Liver (tissue), 9 donors: Measurements from ENCODE around the gene SOX15. TPM values are rescaled to one million over a fixed set of nuclear protein-coding genes. Genes with fewer than 3 reads are reported as not detected.

Experiments
- DNase-seq: peaks from one replicate; pipeline ENCODE4 v3.0.0-alpha.2; 2017; ENCODE audit warnings: low spot score
- H3K27ac ChIP-seq, 2 donors: one replicate each; pipeline ENCODE4 v1.7.0; 2013; ENCODE audit warnings: inconsistent platforms in 2 of 2, low read length in 2 of 2, control low read depth in 1 of 2, low read depth in 1 of 2, mild to moderate bottlenecking in 1 of 2
- H3K27me3 ChIP-seq, 4 donors: one replicate each; pipeline versions ENCODE4 v1.6.1 to v1.7.0; 2013; ENCODE audit warnings: low read length in 3 of 4, inconsistent platforms in 1 of 4, mild to moderate bottlenecking in 1 of 4, moderate library complexity in 1 of 4; ENCODE audit not compliant: control insufficient read depth in 4 of 4, insufficient read depth in 4 of 4
- H3K36me3 ChIP-seq, 4 donors: one replicate each; pipeline versions ENCODE4 v1.6.1 to v1.7.0; 2013; ENCODE audit warnings: low read length in 3 of 4, mild to moderate bottlenecking in 3 of 4, low read depth in 1 of 4, moderate library complexity in 1 of 4; ENCODE audit not compliant: control insufficient read depth in 4 of 4, insufficient read depth in 3 of 4
- H3K4me1 ChIP-seq, 4 donors: one replicate each; pipeline versions ENCODE4 v1.6.1 to v1.7.0; 2013; ENCODE audit warnings: low read length in 3 of 4, mild to moderate bottlenecking in 3 of 4, moderate library complexity in 1 of 4; ENCODE audit not compliant: control insufficient read depth in 4 of 4, insufficient read depth in 4 of 4
- H3K4me3 ChIP-seq, 3 donors: one replicate each; pipeline versions ENCODE4 v1.6.1 to v1.7.0; 2013; ENCODE audit warnings: low read length in 3 of 3, control low read depth in 1 of 3, low read depth in 1 of 3, mild to moderate bottlenecking in 1 of 3
- H3K9ac ChIP-seq, 2 donors: one replicate each; pipeline ENCODE4 v1.7.0; 2013; ENCODE audit warnings: low read length in 2 of 2, mild to moderate bottlenecking in 2 of 2, moderate library complexity in 2 of 2, control low read depth in 1 of 2, low read depth in 1 of 2
- H3K9me3 ChIP-seq, 4 donors: one replicate each; pipeline versions ENCODE4 v1.6.1 to v1.7.0; 2013; ENCODE audit warnings: low read length in 3 of 4; ENCODE audit not compliant: control insufficient read depth in 4 of 4
- CTCF ChIP-seq: fragments of 150-350 bp; IDR thresholded peaks from 2 replicates; pipeline ENCODE4 v1.5.1; 2017; ENCODE audit warnings: improper control_type of control experiment, low read depth, low read length; ENCODE audit not compliant: missing input control
- EGR1 ChIP-seq, 2 donors: IDR thresholded peaks; 2 replicates each; pipeline ENCODE4 v1.6.1; 2016 to 2018; ENCODE audit warnings: antibody characterized with exemption in 2 of 2, low read depth in 2 of 2
- FOXA1 ChIP-seq: IDR thresholded peaks from 2 replicates; pipeline ENCODE4 v1.6.1; 2016; ENCODE audit warnings: antibody characterized with exemption
- FOXA2 ChIP-seq: IDR thresholded peaks from 2 replicates; pipeline ENCODE4 v1.6.1; 2016; ENCODE audit warnings: antibody characterized with exemption
- GABPA ChIP-seq, 2 donors: IDR thresholded peaks in 1 of 2; conservative IDR thresholded peaks in 1 of 2; 2 replicates each; pipeline ENCODE4 v1.6.1; 2016; ENCODE audit warnings: antibody characterized with exemption in 2 of 2, mild to moderate bottlenecking in 1 of 2, moderate library complexity in 1 of 2
- HNF4A ChIP-seq, 2 donors: conservative IDR thresholded peaks; 2 replicates each; pipeline ENCODE4 v1.6.1; 2016; ENCODE audit warnings: antibody characterized with exemption in 2 of 2, mild to moderate bottlenecking in 2 of 2
- HNF4G ChIP-seq: IDR thresholded peaks from 2 replicates; pipeline ENCODE4 v1.6.1; 2016; ENCODE audit warnings: antibody characterized with exemption
- JUND ChIP-seq, 2 donors: IDR thresholded peaks; 2 replicates each; pipeline ENCODE4 v1.6.1; 2016; ENCODE audit warnings: antibody characterized with exemption in 2 of 2
- NR2F2 ChIP-seq: IDR thresholded peaks from 2 replicates; pipeline ENCODE4 v1.6.1; 2016; ENCODE audit warnings: antibody characterized with exemption
- RAD21 ChIP-seq, 2 donors: IDR thresholded peaks; 2 replicates each; pipeline ENCODE4 v1.6.1; 2016; ENCODE audit warnings: antibody characterized with exemption in 2 of 2, mild to moderate bottlenecking in 2 of 2
- RXRA ChIP-seq, 2 donors: IDR thresholded peaks; 2 replicates each; pipeline ENCODE4 v1.6.1; 2017 to 2018; ENCODE audit warnings: antibody characterized with exemption in 2 of 2, mild to moderate bottlenecking in 1 of 2
- SP1 ChIP-seq: IDR thresholded peaks from 2 replicates; pipeline ENCODE4 v1.6.1; 2018; ENCODE audit warnings: antibody characterized with exemption, mild to moderate bottlenecking
- TAF1 ChIP-seq: conservative IDR thresholded peaks from 2 replicates; pipeline ENCODE4 v1.6.1; 2016; ENCODE audit warnings: antibody characterized with exemption, mild to moderate bottlenecking
- YY1 ChIP-seq: IDR thresholded peaks from 2 replicates; pipeline ENCODE4 v1.6.1; 2016; ENCODE audit warnings: antibody characterized with exemption, mild to moderate bottlenecking
- ZBTB33 ChIP-seq: IDR thresholded peaks from 2 replicates; pipeline ENCODE4 v1.6.1; 2016; ENCODE audit warnings: antibody characterized with exemption
- WGBS: extraction: QIAGEN DNeasy Blood & Tissue Kit; methylation state at CpG from one replicate; pipeline ENCODE4 v1.1.7; 2013; 5-methylcytosine and 5-hydroxymethylcytosine counted together
- polyA plus RNA-seq, 2 donors: library from polyadenylated mRNA; stranded (reverse) in 1 of 2; unstranded in 1 of 2; fragments of 200-250 nt in 1 of 2; fragments of >200 nt in 1 of 2; fragmentation: Nextera tagmentation in 1 of 2; extraction: Ambion mirVana in 1 of 2; gene quantifications; one replicate each; pipeline versions ENCODE4 v1.2.1 to v1.2.3, GENCODE V29; 2013 to 2015
- total RNA-seq, 2 donors: library from RNA; depleted of rRNA; stranded (reverse); fragments of >200 nt; gene quantifications; one replicate each; pipeline ENCODE4 v1.2.3, GENCODE V29; 2014
- TF ChIP-seq, protein P1 (sequence below): IDR thresholded peaks from 2 replicates; pipeline ENCODE4 v1.6.1; 2016; ENCODE audit warnings: antibody characterized with exemption
- TF ChIP-seq, protein P2 (sequence below): IDR thresholded peaks from 2 replicates; pipeline ENCODE4 v1.6.1; 2016; ENCODE audit warnings: antibody characterized with exemption
- TF ChIP-seq, protein P3 (sequence below): IDR thresholded peaks from 2 replicates; pipeline ENCODE4 v1.6.1; 2016; ENCODE audit warnings: antibody characterized with exemption, mild to moderate bottlenecking
- donor health status: healthy.
- donor health status: healthy.
- donor health status: healthy.
- donor health status: healthy.
- donor health status: healthy.

Gene SOX15
- total and polyA plus RNA-seq, 4 donors: 0.06 to 0.33 (median 0.17) TPM; not detected in 1

- TF ChIP-seq NR2F2: no peak
These were observed 24.0 kb upstream of the SOX15 start (continued) for GRCh38 chr17:7613769-7614424.

DNA sequence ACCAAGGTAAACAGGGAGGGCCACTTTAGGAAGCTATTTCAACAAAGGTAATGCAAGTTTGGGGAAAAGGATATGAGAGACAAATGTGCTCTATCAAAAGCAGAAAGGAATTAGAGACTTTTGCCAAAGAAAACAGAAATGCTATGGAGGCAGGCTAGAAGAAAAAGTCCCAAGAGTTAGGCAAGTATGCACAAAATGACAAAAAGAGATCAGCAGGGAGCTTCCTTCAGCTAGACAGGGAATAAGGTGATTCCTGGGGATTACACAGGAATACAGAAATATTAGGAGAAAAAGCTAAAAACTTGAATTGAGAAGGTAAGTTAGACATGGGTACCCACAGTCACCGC, 22.4 kb upstream of the SOX15 start:
- H3K9ac ChIP-seq: no peak overlapping the region
- DNase-seq: no peak
- peak overlapping the region in 1 of 2 donors; percentile 22 for H3K27ac ChIP-seq
- WGBS: 93% methylated on average over 1 of the region's 1 CpG
- H3K9me3 ChIP-seq: no peaks in the 10 kb centered on the region
- no peaks in the 10 kb centered on the region for H3K27me3 ChIP-seq
- H3K4me1 ChIP-seq: peaks cover 4 to 40% (median 29%) of the 10 kb centered on the region in 4 donors
- H3K4me3 ChIP-seq: peak overlapping the region in 1 of 3 donors; percentile 4
- TF ChIP-seq, protein P1, sequence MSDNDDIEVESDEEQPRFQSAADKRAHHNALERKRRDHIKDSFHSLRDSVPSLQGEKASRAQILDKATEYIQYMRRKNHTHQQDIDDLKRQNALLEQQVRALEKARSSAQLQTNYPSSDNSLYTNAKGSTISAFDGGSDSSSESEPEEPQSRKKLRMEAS: no peak
- TF ChIP-seq GABPA (IDR thresholded peaks at IDR 0.05 in 1 of 2, conservative IDR thresholded peaks at IDR 0.05 in 1 of 2) (no peak), RXRA (IDR thresholded peaks at IDR 0.05) (no peak), HNF4A (conservative IDR thresholded peaks at IDR 0.05) (no peak)
- H3K36me3 ChIP-seq: no peaks in the 10 kb centered on the region

DNA sequence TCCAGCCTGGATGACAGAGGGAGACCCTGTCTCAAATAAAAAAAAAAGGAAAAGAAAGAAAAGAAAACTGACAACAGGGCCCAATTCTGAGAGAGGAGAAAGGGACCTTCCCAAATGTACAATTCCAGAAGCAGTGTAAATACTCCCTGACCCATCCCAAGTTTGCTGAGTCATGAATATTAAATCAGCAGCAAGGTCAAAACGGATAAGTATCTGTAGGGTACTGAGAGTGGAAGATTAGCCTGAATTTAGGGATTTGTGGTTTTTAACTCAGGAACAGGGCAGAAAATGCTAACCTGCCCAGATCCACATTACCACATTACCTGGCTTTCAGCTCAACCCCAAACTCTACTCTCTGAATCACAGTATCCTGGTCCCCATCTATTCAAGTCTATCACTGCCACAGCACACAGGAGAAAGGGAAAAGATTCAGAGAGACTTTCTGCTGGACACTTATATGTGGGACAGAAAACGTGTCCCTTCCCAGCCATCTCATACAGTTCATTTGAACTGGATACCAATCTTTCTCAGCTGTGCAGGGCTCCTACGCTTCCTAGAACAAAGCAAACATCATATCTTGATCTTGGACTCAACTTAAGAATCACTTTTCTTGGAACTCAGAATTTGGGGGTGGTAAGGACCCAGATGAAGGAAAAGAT, 21.9 kb upstream of the SOX15 start:
- no peaks in the 10 kb centered on the region for H3K27me3 ChIP-seq
- TF ChIP-seq ZBTB33: no peak
- TF ChIP-seq RAD21 (IDR thresholded peaks at IDR 0.05): no peak
- no peak for TF ChIP-seq FOXA1
- no peak for TF ChIP-seq SP1
- no peak for TF ChIP-seq FOXA2
- TF ChIP-seq, protein P1: no peak
- no peak for TF ChIP-seq EGR1 (IDR thresholded peaks at IDR 0.05; ENCODE audit: low read depth in 2 of 2)
- no peak for TF ChIP-seq JUND (IDR thresholded peaks at IDR 0.05)
- TF ChIP-seq TAF1: no peak
- no peak for TF ChIP-seq GABPA (IDR thresholded peaks at IDR 0.05 in 1 of 2, conservative IDR thresholded peaks at IDR 0.05 in 1 of 2)
- no peak for TF ChIP-seq RXRA (IDR thresholded peaks at IDR 0.05)
- TF ChIP-seq YY1: no peak
- TF ChIP-seq, protein P2, sequence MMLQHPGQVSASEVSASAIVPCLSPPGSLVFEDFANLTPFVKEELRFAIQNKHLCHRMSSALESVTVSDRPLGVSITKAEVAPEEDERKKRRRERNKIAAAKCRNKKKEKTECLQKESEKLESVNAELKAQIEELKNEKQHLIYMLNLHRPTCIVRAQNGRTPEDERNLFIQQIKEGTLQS: no peak
- TF ChIP-seq, protein P3, sequence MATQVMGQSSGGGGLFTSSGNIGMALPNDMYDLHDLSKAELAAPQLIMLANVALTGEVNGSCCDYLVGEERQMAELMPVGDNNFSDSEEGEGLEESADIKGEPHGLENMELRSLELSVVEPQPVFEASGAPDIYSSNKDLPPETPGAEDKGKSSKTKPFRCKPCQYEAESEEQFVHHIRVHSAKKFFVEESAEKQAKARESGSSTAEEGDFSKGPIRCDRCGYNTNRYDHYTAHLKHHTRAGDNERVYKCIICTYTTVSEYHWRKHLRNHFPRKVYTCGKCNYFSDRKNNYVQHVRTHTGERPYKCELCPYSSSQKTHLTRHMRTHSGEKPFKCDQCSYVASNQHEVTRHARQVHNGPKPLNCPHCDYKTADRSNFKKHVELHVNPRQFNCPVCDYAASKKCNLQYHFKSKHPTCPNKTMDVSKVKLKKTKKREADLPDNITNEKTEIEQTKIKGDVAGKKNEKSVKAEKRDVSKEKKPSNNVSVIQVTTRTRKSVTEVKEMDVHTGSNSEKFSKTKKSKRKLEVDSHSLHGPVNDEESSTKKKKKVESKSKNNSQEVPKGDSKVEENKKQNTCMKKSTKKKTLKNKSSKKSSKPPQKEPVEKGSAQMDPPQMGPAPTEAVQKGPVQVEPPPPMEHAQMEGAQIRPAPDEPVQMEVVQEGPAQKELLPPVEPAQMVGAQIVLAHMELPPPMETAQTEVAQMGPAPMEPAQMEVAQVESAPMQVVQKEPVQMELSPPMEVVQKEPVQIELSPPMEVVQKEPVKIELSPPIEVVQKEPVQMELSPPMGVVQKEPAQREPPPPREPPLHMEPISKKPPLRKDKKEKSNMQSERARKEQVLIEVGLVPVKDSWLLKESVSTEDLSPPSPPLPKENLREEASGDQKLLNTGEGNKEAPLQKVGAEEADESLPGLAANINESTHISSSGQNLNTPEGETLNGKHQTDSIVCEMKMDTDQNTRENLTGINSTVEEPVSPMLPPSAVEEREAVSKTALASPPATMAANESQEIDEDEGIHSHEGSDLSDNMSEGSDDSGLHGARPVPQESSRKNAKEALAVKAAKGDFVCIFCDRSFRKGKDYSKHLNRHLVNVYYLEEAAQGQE: no peak
- no peak for TF ChIP-seq NR2F2
- TF ChIP-seq HNF4G: no peak
- TF ChIP-seq HNF4A (conservative IDR thresholded peaks at IDR 0.05): no peak
- TF ChIP-seq CTCF: no peak
- H3K9me3 ChIP-seq: no peaks in the 10 kb centered on the region
- no peak overlapping the region for H3K9ac ChIP-seq
- peaks cover 4 to 40% (median 29%) of the 10 kb centered on the region in 4 donors for H3K4me1 ChIP-seq
- H3K27ac ChIP-seq: peak overlapping the region in 1 of 2 donors; percentile 25
- DNase-seq: no peak
- H3K36me3 ChIP-seq: no peaks in the 10 kb centered on the region
- WGBS: 57% methylated on average over 3 of the region's 3 CpGs
- H3K4me3 ChIP-seq: peak overlapping the region in 1 of 3 donors; percentile 4
